HG02759 (cell line): ENCODE data around the gene IL5.

Experiments used
- ATAC-seq: cut with Tn5 transposase; IDR thresholded peaks from one replicate; pipeline ENCODE4 v1.9.1; 2021; ENCODE audit warnings: mild to moderate bottlenecking, moderate library complexity; ENCODE audit not compliant: unreplicated experiment

The IL5 gene

GRCh38 chr5:132499440-132500243 lies 43.7 kb downstream of the IL5 start:
- ATAC-seq = no peak

DNA sequence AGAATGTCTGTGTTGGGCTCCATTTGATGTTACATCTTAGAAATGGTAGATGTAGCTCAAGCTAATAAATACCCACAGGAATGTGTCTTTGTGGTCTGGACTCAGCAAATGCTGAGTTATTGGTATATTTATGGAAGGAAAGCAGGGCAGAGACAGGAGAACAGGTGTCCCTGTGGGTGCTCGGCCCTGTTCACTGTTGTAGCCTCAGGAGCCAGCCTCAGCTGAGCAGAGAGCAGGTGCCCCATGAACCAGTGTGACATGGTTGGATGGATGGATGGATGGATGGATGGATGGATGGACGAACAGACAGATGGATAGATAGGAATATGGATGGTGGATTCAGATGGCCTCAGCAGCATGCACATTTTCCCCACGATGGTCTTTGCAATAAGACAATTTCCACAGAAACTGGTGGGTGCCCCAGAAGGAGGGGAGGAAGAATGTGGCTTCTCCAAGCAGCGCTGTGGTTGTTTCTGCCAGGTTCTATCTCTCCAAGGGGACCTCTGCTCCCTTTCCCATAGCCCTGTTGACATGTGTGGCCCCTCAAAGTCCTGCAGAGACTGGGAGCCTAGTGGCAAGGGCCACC lies 44.5 kb downstream of the IL5 start:
- ATAC-seq = no peak

DNA sequence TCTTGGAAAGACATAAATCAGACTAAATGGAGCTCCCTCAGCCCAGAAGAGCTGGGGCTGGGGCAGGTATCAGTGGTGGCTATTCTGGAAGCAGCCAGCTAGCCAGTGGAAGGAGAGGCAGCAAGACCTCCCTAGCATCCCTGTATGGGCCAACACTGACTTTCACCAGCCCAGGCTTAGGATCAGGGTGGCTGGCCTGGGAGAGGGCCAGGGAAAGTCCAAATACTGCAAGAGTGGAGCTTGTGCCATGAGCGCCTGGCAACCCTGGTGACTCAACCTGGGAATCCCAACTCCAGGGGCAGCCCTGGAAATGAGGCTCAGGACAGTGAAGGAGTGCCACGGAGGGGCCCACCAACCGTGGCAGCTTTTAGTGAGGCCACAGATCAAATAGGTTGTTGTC lies 45.2 kb downstream of the IL5 start:
- no peak for ATAC-seq

- ATAC-seq = no peak
Observed at GRCh38 chr5:132497488-132497997, 45.8 kb downstream of the IL5 start.

GRCh38 chr5:132496631-132497487 lies 46.5 kb downstream of the IL5 start:
- peak; percentile 54 for ATAC-seq

GRCh38 chr5:132496191-132496630 lies 47.1 kb downstream of the IL5 start:
- peak; percentile 51 for ATAC-seq

- ATAC-seq = peak; percentile 42
Observed at GRCh38 chr5:132495667-132496190, 47.6 kb downstream of the IL5 start.

DNA sequence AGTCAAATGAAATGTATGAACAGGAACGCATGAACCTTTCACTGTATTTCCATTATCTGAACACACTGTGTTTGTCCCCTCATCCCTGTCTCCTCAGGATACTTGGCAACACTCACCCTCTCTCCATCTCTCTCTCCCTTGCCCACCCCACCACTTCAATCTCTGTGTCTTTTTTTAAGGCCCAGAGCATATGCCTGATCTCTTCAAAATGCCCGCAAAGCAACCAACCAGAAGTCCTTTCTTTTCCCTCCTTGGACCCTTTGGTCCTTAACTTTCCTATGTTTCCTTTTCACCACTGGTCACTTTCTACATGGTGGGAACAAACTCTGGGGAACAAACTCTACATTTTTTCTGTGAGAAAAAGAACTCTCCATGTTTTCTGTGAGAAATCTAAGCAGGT lies 49.5 kb downstream of the IL5 start:
- ATAC-seq = no peak

DNA sequence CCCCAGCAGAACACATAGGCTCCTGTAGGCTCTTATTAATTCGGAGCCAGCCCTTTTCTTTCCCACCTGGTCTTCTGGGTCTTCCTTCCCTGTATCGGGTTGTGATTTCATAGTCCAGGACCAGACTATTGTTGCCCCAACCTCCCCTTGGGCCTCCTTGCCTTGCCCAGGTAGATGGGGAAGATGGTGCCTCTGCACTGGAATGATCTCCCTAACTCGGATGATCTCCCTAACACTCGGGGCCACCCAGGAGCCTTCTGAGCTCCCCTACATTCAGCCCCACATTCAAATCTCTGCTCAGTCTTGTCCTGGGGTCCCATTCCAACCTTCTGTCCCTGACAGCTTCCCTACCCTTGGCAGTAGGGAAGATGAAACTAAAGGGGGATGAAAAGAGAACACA lies 50.1 kb downstream of the IL5 start:
- ATAC-seq = no peak

DNA sequence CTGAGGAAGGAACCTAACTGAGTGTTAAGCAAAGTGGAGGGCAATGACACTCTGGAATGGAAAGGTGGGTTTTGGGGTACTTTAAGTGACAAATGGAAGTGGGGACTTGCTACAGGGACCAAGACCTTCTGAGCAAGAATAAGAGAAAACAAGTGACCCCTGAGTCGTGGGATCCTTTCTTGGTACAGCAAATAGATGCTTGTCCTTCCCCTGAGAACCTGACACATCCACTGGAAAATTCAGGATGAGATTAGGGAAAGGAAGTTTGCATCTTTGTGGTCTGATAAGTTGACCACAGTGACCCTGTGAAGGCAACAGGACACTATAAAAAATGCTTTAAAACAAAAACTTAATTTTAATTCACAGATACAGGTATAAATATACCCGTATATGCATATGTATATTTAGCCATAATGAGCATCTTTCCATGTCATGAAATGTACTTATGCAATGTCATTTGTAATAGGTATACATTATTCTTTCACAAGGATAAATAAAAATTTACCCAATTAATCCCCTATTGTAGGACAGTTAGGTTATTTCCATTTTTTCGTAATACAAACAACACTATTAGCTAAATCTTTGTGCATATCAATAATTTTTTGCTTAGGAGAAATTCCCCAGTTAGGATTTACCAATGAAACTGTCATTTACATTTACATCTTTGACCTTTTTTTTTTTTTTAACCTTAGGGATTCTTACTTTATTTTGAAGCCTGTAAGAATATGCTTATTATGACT lies 50.8 kb downstream of the IL5 start:
- no peak for ATAC-seq
